ENCODE results near the gene TMEM116. TPM values are rescaled to one million over a fixed set of nuclear protein-coding genes. Genes with fewer than 3 reads are reported as not detected.

Gene TMEM116
- total RNA-seq, 3 donors from 2014 or later (not counting 1 experiment from before 2014, with no cell fraction given) = 6.5 to 10.2 (median 10.1) TPM

DNA sequence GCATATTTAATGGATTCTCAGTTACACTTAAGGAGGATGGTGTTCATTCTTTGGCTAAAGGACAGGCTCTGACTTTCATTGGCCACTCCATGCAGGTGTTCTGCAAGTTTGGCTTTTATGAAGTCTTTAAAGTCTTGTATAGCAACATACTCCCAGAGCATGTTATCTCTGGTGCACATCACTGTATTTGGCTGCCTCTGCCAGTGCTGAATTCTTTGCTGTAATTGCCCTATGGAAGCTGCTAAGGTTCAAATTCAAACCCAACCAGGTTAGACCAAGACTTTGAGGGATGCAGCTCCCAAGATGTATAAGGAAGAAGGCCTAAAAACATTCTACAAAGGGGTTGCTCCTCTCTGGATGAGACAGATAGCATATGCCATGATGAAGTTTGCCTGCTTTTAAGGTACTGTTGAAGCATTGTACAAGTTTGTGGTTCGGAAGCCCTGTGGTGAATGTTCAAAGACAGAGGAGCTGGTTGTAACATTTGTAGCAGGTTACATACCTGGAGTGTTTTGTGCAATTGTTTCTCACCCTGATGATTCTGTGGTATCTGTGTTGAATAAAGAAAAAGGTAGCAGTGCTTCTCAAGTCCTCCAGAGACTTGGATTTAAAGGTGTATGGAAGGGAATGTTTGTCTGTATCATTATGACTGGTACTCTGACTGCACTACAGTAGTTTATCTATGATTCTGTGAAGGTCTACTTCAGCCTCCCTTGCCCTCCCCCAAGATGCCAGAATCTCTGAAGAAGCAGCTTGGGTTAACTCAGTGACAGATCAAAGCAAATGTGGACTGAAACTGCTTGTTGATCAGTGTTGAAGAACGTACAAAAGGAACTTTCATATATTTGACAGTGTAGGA, 19.4 kb downstream of the TMEM116 start:
- Mint-ChIP-seq H3K27ac (peak overlapping the region; percentile 82 to 85), H3K27me3 (ENCODE audit: low read depth in 2 of 2) (no peaks in the 10 kb centered on the region), H3K9me3 (no peaks in the 10 kb centered on the region), H3K4me1 (peaks cover 31 to 41% of the 10 kb centered on the region in 2 donors), H3K4me3 (peak overlapping the region; percentile 90), H3K36me3 (no peaks in the 10 kb centered on the region)
- H3K4me3 ChIP-seq (ENCODE audit: low read length) = peak overlapping the region; percentile 12
- no peaks in the 10 kb centered on the region for H3K36me3 ChIP-seq (ENCODE audit: control insufficient read depth, insufficient read depth, low read length)
- no peak for TF ChIP-seq CTCF (IDR thresholded peaks at IDR 0.05)
- DNase-seq (peak in 1 of 2 donors; percentile 70), ATAC-seq (peak; percentile 29 to 36 (median 32))
- intact Hi-C loops (cut with micrococcal nuclease) = no loop called here
- peaks cover 32% of the 10 kb centered on the region for H3K4me1 ChIP-seq (ENCODE audit: control insufficient read depth, insufficient read depth, low read length)
- WGBS (ENCODE audit: insufficient coverage) = 39% methylated on average over 2 of the region's 2 CpGs
- peak overlapping the region; percentile 39 for H3K27ac ChIP-seq (ENCODE audit: low read length)
- no peaks in the 10 kb centered on the region for H3K9me3 ChIP-seq (ENCODE audit: control insufficient read depth, insufficient read depth, low read length)
- no peaks in the 10 kb centered on the region for H3K27me3 ChIP-seq (ENCODE audit: control insufficient read depth, insufficient read depth, low read length)

DNA sequence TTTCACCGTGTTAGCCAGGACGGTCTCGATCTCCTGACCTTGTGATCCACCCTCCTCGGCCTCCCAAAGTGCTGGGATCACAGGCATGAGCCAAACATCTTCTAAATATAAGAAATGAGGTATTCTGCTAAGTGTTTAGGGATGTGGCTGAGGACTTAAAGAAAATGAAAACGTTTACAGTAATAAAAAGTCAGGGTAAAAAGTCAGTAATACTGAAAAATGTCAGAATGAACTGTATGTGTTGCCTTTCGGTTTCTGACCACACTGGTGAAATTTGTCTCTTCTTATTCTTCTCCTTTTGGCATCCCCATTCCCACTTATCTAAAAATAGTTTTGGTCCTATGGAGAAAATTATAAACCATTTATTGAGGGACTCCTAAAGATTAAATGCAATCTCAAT, 20.5 kb downstream of the TMEM116 start:
- Mint-ChIP-seq H3K27ac (peak overlapping the region in 1 of 2 donors; percentile 82), H3K36me3 (no peaks in the 10 kb centered on the region), H3K4me1 (peaks cover 31 to 41% of the 10 kb centered on the region in 2 donors), H3K9me3 (no peaks in the 10 kb centered on the region), H3K4me3 (no peak overlapping the region), H3K27me3 (ENCODE audit: low read depth in 2 of 2) (no peaks in the 10 kb centered on the region)
- DNase-seq (no peak), ATAC-seq (no peak)
- no peak for TF ChIP-seq CTCF (IDR thresholded peaks at IDR 0.05)
- intact Hi-C loops (cut with micrococcal nuclease) = no loop called here
- H3K27me3 ChIP-seq (ENCODE audit: control insufficient read depth, insufficient read depth, low read length) = no peaks in the 10 kb centered on the region
- no peaks in the 10 kb centered on the region for H3K36me3 ChIP-seq (ENCODE audit: control insufficient read depth, insufficient read depth, low read length)
- peak overlapping the region; percentile 11 for H3K27ac ChIP-seq (ENCODE audit: low read length)
- no peaks in the 10 kb centered on the region for H3K9me3 ChIP-seq (ENCODE audit: control insufficient read depth, insufficient read depth, low read length)
- peaks cover 32% of the 10 kb centered on the region for H3K4me1 ChIP-seq (ENCODE audit: control insufficient read depth, insufficient read depth, low read length)
- WGBS (ENCODE audit: insufficient coverage) = 71% methylated on average over 6 of the region's 6 CpGs
- no peak overlapping the region for H3K4me3 ChIP-seq (ENCODE audit: low read length)

DNA sequence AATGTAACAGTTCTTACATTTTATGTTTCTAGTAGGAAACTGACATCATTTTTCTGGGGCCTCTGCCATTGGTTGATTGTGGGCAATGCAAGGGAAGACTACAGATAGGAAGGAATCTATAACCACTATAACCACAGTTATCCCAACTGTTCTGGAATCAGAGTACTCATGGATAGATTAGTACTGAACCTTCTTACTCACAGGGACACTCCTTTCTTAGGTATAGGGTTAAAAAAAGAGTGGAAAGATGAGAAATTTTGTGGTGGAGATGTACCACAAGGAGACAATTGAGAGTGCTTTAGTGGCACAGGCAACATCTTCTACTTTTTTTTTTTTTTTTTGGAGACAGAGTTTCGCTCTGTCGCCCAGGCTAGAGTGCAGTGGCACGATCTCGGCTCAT, 21.0 kb downstream of the TMEM116 start:
- Histone ChIP-seq H3K4me1 (ENCODE audit: control insufficient read depth, insufficient read depth, low read length) (peaks cover 32% of the 10 kb centered on the region), H3K27ac (ENCODE audit: low read length) (no peak overlapping the region), H3K9me3 (ENCODE audit: control insufficient read depth, insufficient read depth, low read length) (no peaks in the 10 kb centered on the region), H3K4me3 (ENCODE audit: low read length) (no peak overlapping the region), H3K36me3 (ENCODE audit: control insufficient read depth, insufficient read depth, low read length) (no peaks in the 10 kb centered on the region), H3K27me3 (ENCODE audit: control insufficient read depth, insufficient read depth, low read length) (no peaks in the 10 kb centered on the region)
- Mint-ChIP-seq H3K27ac (peak overlapping the region in 1 of 2 donors; percentile 44), H3K4me1 (peaks cover 31 to 41% of the 10 kb centered on the region in 2 donors), H3K27me3 (ENCODE audit: low read depth in 2 of 2) (no peaks in the 10 kb centered on the region), H3K9me3 (no peaks in the 10 kb centered on the region), H3K36me3 (no peaks in the 10 kb centered on the region), H3K4me3 (peak overlapping the region; percentile 10)
- no peak for TF ChIP-seq CTCF (IDR thresholded peaks at IDR 0.05)
- WGBS (ENCODE audit: insufficient coverage) = 58% methylated on average over 4 of the region's 4 CpGs
- intact Hi-C loops (cut with micrococcal nuclease) = no loop called here
- no peak for ATAC-seq
- DNase-seq = peak in 1 of 2 donors; percentile 30
